ENCODE results near the gene NEDD4L.

- TF ChIP-seq EZH2 (IDR thresholded peaks at IDR 0.05; ENCODE audit: borderline replicate concordance, low read length) (no peak), CTCF (conservative IDR thresholded peaks at IDR 0.05 in 1 of 2, IDR thresholded peaks at IDR 0.05 in 1 of 2; ENCODE audit: extremely low read depth in 1 of 2, insufficient read depth in 1 of 2, low read depth in 1 of 2, low read length in 2 of 2) (no peak)
Observed at GRCh38 chr18:58396144-58396543, 352.1 kb downstream of the NEDD4L start.
